ENCODE results near the gene XYLT1.

The XYLT1 gene

GRCh38 chr16:17233318-17234002 lies 237.3 kb downstream of the XYLT1 start:
- ATAC-seq = no peak
- no peak overlapping the region for H3K27ac Mint-ChIP-seq
- H3K36me3 Mint-ChIP-seq = peaks cover 37% of the 10 kb centered on the region
- peaks cover 8% of the 10 kb centered on the region for H3K4me1 Mint-ChIP-seq
- H3K4me3 Mint-ChIP-seq = no peak overlapping the region
- H3K27me3 Mint-ChIP-seq = no peaks in the 10 kb centered on the region
- H3K9me3 Mint-ChIP-seq = peaks cover 3% of the 10 kb centered on the region

GRCh38 chr16:17232487-17232886 lies 238.3 kb downstream of the XYLT1 start:
- Mint-ChIP-seq H3K4me3 (no peak overlapping the region), H3K27me3 (no peaks in the 10 kb centered on the region), H3K36me3 (peaks cover 47% of the 10 kb centered on the region), H3K4me1 (peaks cover 6% of the 10 kb centered on the region), H3K9me3 (peaks cover 3% of the 10 kb centered on the region), H3K27ac (no peak overlapping the region)
- ATAC-seq = no peak

- H3K4me1 Mint-ChIP-seq = peaks cover 9% of the 10 kb centered on the region
- no peak overlapping the region for H3K27ac Mint-ChIP-seq
- no peaks in the 10 kb centered on the region for H3K27me3 Mint-ChIP-seq
- H3K9me3 Mint-ChIP-seq = peaks cover 3% of the 10 kb centered on the region
- no peak overlapping the region for H3K4me3 Mint-ChIP-seq
- no peak for ATAC-seq
- H3K36me3 Mint-ChIP-seq = peaks cover 51% of the 10 kb centered on the region
Measured at GRCh38 chr16:17231972-17232371, 238.8 kb downstream of the XYLT1 start.

GRCh38 chr16:17230932-17231581 lies 239.7 kb downstream of the XYLT1 start:
- Mint-ChIP-seq H3K36me3 (peaks cover 50% of the 10 kb centered on the region), H3K27me3 (no peaks in the 10 kb centered on the region), H3K9me3 (peaks cover 3% of the 10 kb centered on the region), H3K27ac (no peak overlapping the region), H3K4me1 (peaks cover 10% of the 10 kb centered on the region), H3K4me3 (no peak overlapping the region)
- no peak for ATAC-seq

GRCh38 chr16:17229766-17230165 lies 241.0 kb downstream of the XYLT1 start:
- Mint-ChIP-seq H3K4me1 (peaks cover 16% of the 10 kb centered on the region), H3K9me3 (peaks cover 3% of the 10 kb centered on the region), H3K27ac (no peak overlapping the region), H3K27me3 (no peaks in the 10 kb centered on the region), H3K4me3 (no peak overlapping the region), H3K36me3 (peaks cover 54% of the 10 kb centered on the region)
- ATAC-seq = no peak

GRCh38 chr16:17229131-17229530 lies 241.6 kb downstream of the XYLT1 start:
- H3K4me1 Mint-ChIP-seq = peaks cover 19% of the 10 kb centered on the region
- no peak overlapping the region for H3K4me3 Mint-ChIP-seq
- H3K9me3 Mint-ChIP-seq = peaks cover 3% of the 10 kb centered on the region
- no peak for ATAC-seq
- no peaks in the 10 kb centered on the region for H3K27me3 Mint-ChIP-seq
- peaks cover 54% of the 10 kb centered on the region for H3K36me3 Mint-ChIP-seq
- H3K27ac Mint-ChIP-seq = no peak overlapping the region

- peaks cover 57% of the 10 kb centered on the region for H3K36me3 Mint-ChIP-seq
- H3K27ac Mint-ChIP-seq = no peak overlapping the region
- no peak overlapping the region for H3K4me3 Mint-ChIP-seq
- H3K4me1 Mint-ChIP-seq = peaks cover 23% of the 10 kb centered on the region
- peaks cover 3% of the 10 kb centered on the region for H3K9me3 Mint-ChIP-seq
- no peak for ATAC-seq
- H3K27me3 Mint-ChIP-seq = no peaks in the 10 kb centered on the region
Measured at GRCh38 chr16:17228708-17229055, 242.1 kb downstream of the XYLT1 start.

GRCh38 chr16:17228048-17228707 lies 242.6 kb downstream of the XYLT1 start:
- peaks cover 58% of the 10 kb centered on the region for H3K36me3 Mint-ChIP-seq
- H3K27ac Mint-ChIP-seq = no peak overlapping the region
- H3K9me3 Mint-ChIP-seq = peaks cover 3% of the 10 kb centered on the region
- H3K4me1 Mint-ChIP-seq = peaks cover 27% of the 10 kb centered on the region
- H3K27me3 Mint-ChIP-seq = no peaks in the 10 kb centered on the region
- no peak overlapping the region for H3K4me3 Mint-ChIP-seq
- ATAC-seq = no peak

- no peaks in the 10 kb centered on the region for H3K27me3 Mint-ChIP-seq
- peaks cover 50% of the 10 kb centered on the region for H3K36me3 Mint-ChIP-seq
Measured at GRCh38 chr16:17227278-17227677, 243.5 kb downstream of the XYLT1 start.

GRCh38 chr16:17225541-17225940 lies 245.2 kb downstream of the XYLT1 start:
- no peak overlapping the region for H3K4me3 Mint-ChIP-seq
- no peaks in the 10 kb centered on the region for H3K27me3 Mint-ChIP-seq
- peaks cover 49% of the 10 kb centered on the region for H3K36me3 Mint-ChIP-seq
- H3K27ac Mint-ChIP-seq = no peak overlapping the region
- H3K9me3 Mint-ChIP-seq = no peaks in the 10 kb centered on the region
- ATAC-seq = no peak
- peaks cover 27% of the 10 kb centered on the region for H3K4me1 Mint-ChIP-seq

More at GRCh38 chr16:17227278-17227677, 243.5 kb downstream of the XYLT1 start:
- no peak overlapping the region for H3K27ac Mint-ChIP-seq
- H3K4me3 Mint-ChIP-seq = no peak overlapping the region
- no peak for ATAC-seq
- H3K9me3 Mint-ChIP-seq = peaks cover under 1% of the 10 kb centered on the region
- H3K4me1 Mint-ChIP-seq = peaks cover 27% of the 10 kb centered on the region

- peaks cover 27% of the 10 kb centered on the region for H3K4me1 Mint-ChIP-seq
Measured at GRCh38 chr16:17224879-17225281, 245.9 kb downstream of the XYLT1 start.

GRCh38 chr16:17224350-17224749 lies 246.4 kb downstream of the XYLT1 start:
- Mint-ChIP-seq H3K36me3 (peaks cover 44% of the 10 kb centered on the region), H3K9me3 (no peaks in the 10 kb centered on the region), H3K4me1 (peaks cover 27% of the 10 kb centered on the region), H3K27me3 (no peaks in the 10 kb centered on the region), H3K4me3 (no peak overlapping the region), H3K27ac (no peak overlapping the region)
- ATAC-seq = no peak

More at GRCh38 chr16:17224879-17225281, 245.9 kb downstream of the XYLT1 start:
- no peak for ATAC-seq
- H3K27ac Mint-ChIP-seq = no peak overlapping the region
- H3K9me3 Mint-ChIP-seq = no peaks in the 10 kb centered on the region
- H3K4me3 Mint-ChIP-seq = no peak overlapping the region
- no peaks in the 10 kb centered on the region for H3K27me3 Mint-ChIP-seq
- H3K36me3 Mint-ChIP-seq = peaks cover 44% of the 10 kb centered on the region

- H3K27ac Mint-ChIP-seq = no peak overlapping the region
- ATAC-seq = no peak
- peaks cover 27% of the 10 kb centered on the region for H3K4me1 Mint-ChIP-seq
- no peaks in the 10 kb centered on the region for H3K27me3 Mint-ChIP-seq
- no peaks in the 10 kb centered on the region for H3K9me3 Mint-ChIP-seq
- H3K4me3 Mint-ChIP-seq = no peak overlapping the region
- H3K36me3 Mint-ChIP-seq = peaks cover 44% of the 10 kb centered on the region
Measured at GRCh38 chr16:17223576-17223975, 247.2 kb downstream of the XYLT1 start.

GRCh38 chr16:17222871-17223401 lies 247.8 kb downstream of the XYLT1 start:
- Mint-ChIP-seq H3K4me3 (no peak overlapping the region), H3K27me3 (no peaks in the 10 kb centered on the region), H3K4me1 (peaks cover 27% of the 10 kb centered on the region), H3K9me3 (no peaks in the 10 kb centered on the region), H3K27ac (no peak overlapping the region), H3K36me3 (peaks cover 42% of the 10 kb centered on the region)
- no peak for ATAC-seq

- ATAC-seq = no peak
- no peak overlapping the region for H3K4me3 Mint-ChIP-seq
- H3K9me3 Mint-ChIP-seq = no peaks in the 10 kb centered on the region
- no peaks in the 10 kb centered on the region for H3K27me3 Mint-ChIP-seq
- peaks cover 41% of the 10 kb centered on the region for H3K36me3 Mint-ChIP-seq
- no peak overlapping the region for H3K27ac Mint-ChIP-seq
- peaks cover 20% of the 10 kb centered on the region for H3K4me1 Mint-ChIP-seq
Measured at GRCh38 chr16:17219991-17220390, 250.8 kb downstream of the XYLT1 start.

All from stimulated activated memory B cell treated with anti-CD40 and anti-IgM and Interleukin-4, amounts not matched to agents 10 μg/mL and 1 μg/mL and 100 μg/mL, for 72 hours (primary cell).